Measurements from ENCODE around the gene CNTN6.

The CNTN6 gene

DNA sequence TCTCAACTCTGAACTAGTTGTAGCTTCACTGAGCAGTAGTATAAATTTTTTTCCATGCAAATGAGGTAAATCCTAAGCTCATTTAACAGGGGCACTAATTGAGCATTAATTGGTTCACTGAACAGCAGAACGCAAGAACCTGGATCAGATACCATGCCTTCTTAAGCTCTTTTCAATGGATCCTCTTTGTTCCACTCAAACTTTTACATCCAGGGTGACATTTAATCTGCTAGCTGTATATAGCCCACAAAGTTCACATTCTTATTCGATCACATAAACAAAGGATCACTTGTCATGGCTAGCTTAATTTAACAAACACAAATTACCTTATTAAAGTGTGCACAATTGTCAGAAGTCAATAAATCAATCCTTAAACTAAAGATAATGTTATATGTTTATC lies 281.6 kb downstream of the CNTN6 start:
- no peak overlapping the region for H4K91ac ChIP-seq (ENCODE audit: low read length)
- 96% methylated on average over 2 of the region's 2 CpGs for WGBS

DNA sequence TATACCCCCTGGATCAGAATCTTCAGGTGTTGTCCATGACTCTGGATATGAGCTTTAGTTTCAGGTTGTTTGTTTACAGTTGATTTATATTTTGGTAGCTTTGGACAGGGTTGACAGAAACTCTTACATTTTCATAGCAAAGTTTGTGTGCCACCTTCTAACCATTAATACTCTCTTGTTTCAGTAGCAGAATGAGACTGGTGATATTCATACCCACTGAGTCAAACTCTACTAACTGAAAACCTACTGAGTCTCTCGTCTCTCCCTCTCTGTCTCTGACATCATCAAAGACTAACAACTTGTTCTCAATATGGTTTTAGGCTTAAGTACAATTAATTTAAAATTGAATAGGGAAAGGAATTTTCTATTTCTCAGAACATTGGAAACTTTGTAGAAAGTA lies 282.3 kb downstream of the CNTN6 start:
- Histone ChIP-seq H3K4me2 (ENCODE audit: low read length, poor library complexity, severe bottlenecking) (no peak overlapping the region), H2AK5ac (ENCODE audit: low read length, severe bottlenecking) (no peak overlapping the region), H2BK15ac (ENCODE audit: low read depth, poor library complexity, severe bottlenecking) (no peak overlapping the region), H3K14ac (ENCODE audit: low read length in 2 of 2) (no peak overlapping the region), H2BK12ac (ENCODE audit: low read length in 2 of 2) (no peak overlapping the region), H3K27me3 (ENCODE audit: control insufficient read depth in 1 of 2, insufficient read depth in 1 of 2, low read length in 2 of 2) (no peaks in the 10 kb centered on the region), H4K8ac (ENCODE audit: low read length) (no peak overlapping the region), H2AFZ (ENCODE audit: low read depth, low read length) (no peak overlapping the region), H2BK120ac (ENCODE audit: low read depth, low read length) (no peak overlapping the region), H3K4me1 (ENCODE audit: control insufficient read depth, insufficient read depth, low read depth, low read length) (no peaks in the 10 kb centered on the region), H4K91ac (ENCODE audit: low read length) (no peak overlapping the region), H3K36me3 (ENCODE audit: control insufficient read depth in 1 of 2, insufficient read depth in 2 of 2, low read depth in 1 of 2, low read length in 2 of 2) (no peaks in the 10 kb centered on the region), H3K23ac (ENCODE audit: low read length in 2 of 2) (no peak overlapping the region), H3K9ac (ENCODE audit: low read length) (no peak overlapping the region), H3K27ac (ENCODE audit: low read length, poor library complexity, severe bottlenecking) (no peak overlapping the region), H2BK5ac (ENCODE audit: low read depth, low read length, poor library complexity, severe bottlenecking) (no peak overlapping the region), H3K79me1 (replicated peaks; ENCODE audit: low read length, poor library complexity, severe bottlenecking) (no peaks in the 10 kb centered on the region), H3K4me3 (ENCODE audit: insufficient read depth in 1 of 2, low read depth in 1 of 2, low read length in 2 of 2) (no peak overlapping the region), H3K4ac (ENCODE audit: low read depth in 1 of 2, low read length in 2 of 2) (no peak overlapping the region), H3K18ac (ENCODE audit: low read depth in 1 of 2, low read length in 2 of 2) (no peak overlapping the region), H3K9me3 (ENCODE audit: control insufficient read depth, low read length) (peaks cover 12% of the 10 kb centered on the region)
- no peak for DNase-seq
- no CpG with 5 or more reads among the region's 1 CpG for WGBS

More for the DNA sequence above, 281.6 kb downstream of the CNTN6 start:
- no peak overlapping the region for H2AFZ ChIP-seq (ENCODE audit: low read depth, low read length)
- no peak for DNase-seq
- no peaks in the 10 kb centered on the region for H3K79me1 ChIP-seq (replicated peaks; ENCODE audit: low read length, poor library complexity, severe bottlenecking)
- no peak overlapping the region for H3K4ac ChIP-seq (ENCODE audit: low read depth in 1 of 2, low read length in 2 of 2)
- no peaks in the 10 kb centered on the region for H3K27me3 ChIP-seq (ENCODE audit: control insufficient read depth in 1 of 2, insufficient read depth in 1 of 2, low read length in 2 of 2)
- no peak overlapping the region for H3K4me2 ChIP-seq (ENCODE audit: low read length, poor library complexity, severe bottlenecking)
- H3K9me3 ChIP-seq (ENCODE audit: control insufficient read depth, low read length) = peaks cover 12% of the 10 kb centered on the region
- H2AK5ac ChIP-seq (ENCODE audit: low read length, severe bottlenecking) = no peak overlapping the region
- no peak overlapping the region for H4K8ac ChIP-seq (ENCODE audit: low read length)
- H3K4me3 ChIP-seq (ENCODE audit: insufficient read depth in 1 of 2, low read depth in 1 of 2, low read length in 2 of 2) = no peak overlapping the region
- no peak overlapping the region for H3K18ac ChIP-seq (ENCODE audit: low read depth in 1 of 2, low read length in 2 of 2)
- H2BK15ac ChIP-seq (ENCODE audit: low read depth, poor library complexity, severe bottlenecking) = no peak overlapping the region
- H3K23ac ChIP-seq (ENCODE audit: low read length in 2 of 2) = no peak overlapping the region
- no peaks in the 10 kb centered on the region for H3K4me1 ChIP-seq (ENCODE audit: control insufficient read depth, insufficient read depth, low read depth, low read length)
- no peak overlapping the region for H2BK120ac ChIP-seq (ENCODE audit: low read depth, low read length)
- H3K36me3 ChIP-seq (ENCODE audit: control insufficient read depth in 1 of 2, insufficient read depth in 2 of 2, low read depth in 1 of 2, low read length in 2 of 2) = no peaks in the 10 kb centered on the region
- no peak overlapping the region for H3K9ac ChIP-seq (ENCODE audit: low read length)
- no peak overlapping the region for H3K27ac ChIP-seq (ENCODE audit: low read length, poor library complexity, severe bottlenecking)
- H2BK5ac ChIP-seq (ENCODE audit: low read depth, low read length, poor library complexity, severe bottlenecking) = no peak overlapping the region
- H2BK12ac ChIP-seq (ENCODE audit: low read length in 2 of 2) = no peak overlapping the region
- H3K14ac ChIP-seq (ENCODE audit: low read length in 2 of 2) = no peak overlapping the region

DNA sequence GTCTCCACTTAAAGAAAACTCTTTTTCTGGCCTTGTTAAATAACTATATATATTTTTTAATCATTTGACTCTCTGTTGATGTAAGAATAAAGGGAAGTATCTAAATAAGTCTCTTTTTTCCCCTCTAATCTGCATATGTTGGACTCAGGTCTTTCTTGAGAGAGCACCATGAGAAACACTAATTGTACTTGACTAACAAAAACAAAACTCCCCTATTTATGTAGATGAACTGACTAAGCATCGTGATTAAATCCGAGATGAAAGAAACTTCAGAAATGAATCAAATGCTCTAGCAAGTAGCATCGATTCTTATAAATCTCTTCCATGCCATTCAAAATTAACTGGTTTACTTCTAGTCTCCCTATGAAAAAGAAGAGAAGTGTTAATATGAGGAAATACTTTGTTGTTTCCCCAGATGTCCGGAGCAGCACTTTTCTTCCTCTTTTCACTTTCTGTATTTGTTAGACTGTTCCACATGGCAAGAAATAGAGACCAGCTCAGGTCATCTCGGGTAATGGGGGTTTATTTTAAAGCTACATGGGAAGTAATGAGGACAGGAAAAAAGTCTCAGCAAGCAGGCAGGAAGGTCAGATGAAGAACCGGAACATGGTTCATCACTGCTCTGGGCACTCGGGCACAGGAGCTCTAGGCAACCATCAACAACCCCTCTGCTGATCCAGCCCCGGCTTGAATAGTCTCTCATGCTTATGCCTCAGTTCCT lies 288.3 kb downstream of the CNTN6 start:
- Histone ChIP-seq H3K79me1 (replicated peaks; ENCODE audit: low read length, poor library complexity, severe bottlenecking) (no peaks in the 10 kb centered on the region), H2BK12ac (ENCODE audit: low read length in 2 of 2) (no peak overlapping the region), H3K23ac (ENCODE audit: low read length in 2 of 2) (no peak overlapping the region), H2BK120ac (ENCODE audit: low read depth, low read length) (no peak overlapping the region), H3K4ac (ENCODE audit: low read depth in 1 of 2, low read length in 2 of 2) (no peak overlapping the region), H3K14ac (ENCODE audit: low read length in 2 of 2) (no peak overlapping the region), H3K4me3 (ENCODE audit: insufficient read depth in 1 of 2, low read depth in 1 of 2, low read length in 2 of 2) (no peak overlapping the region), H3K9me3 (ENCODE audit: control insufficient read depth, low read length) (peaks cover 9% of the 10 kb centered on the region), H3K9ac (ENCODE audit: low read length) (no peak overlapping the region), H2AFZ (ENCODE audit: low read depth, low read length) (no peak overlapping the region), H2BK5ac (ENCODE audit: low read depth, low read length, poor library complexity, severe bottlenecking) (no peak overlapping the region), H4K91ac (ENCODE audit: low read length) (no peak overlapping the region), H3K18ac (ENCODE audit: low read depth in 1 of 2, low read length in 2 of 2) (no peak overlapping the region), H3K4me2 (ENCODE audit: low read length, poor library complexity, severe bottlenecking) (no peak overlapping the region), H3K27me3 (ENCODE audit: control insufficient read depth in 1 of 2, insufficient read depth in 1 of 2, low read length in 2 of 2) (no peaks in the 10 kb centered on the region), H3K36me3 (ENCODE audit: control insufficient read depth in 1 of 2, insufficient read depth in 2 of 2, low read depth in 1 of 2, low read length in 2 of 2) (no peaks in the 10 kb centered on the region), H4K8ac (ENCODE audit: low read length) (no peak overlapping the region), H3K27ac (ENCODE audit: low read length, poor library complexity, severe bottlenecking) (no peak overlapping the region), H2BK15ac (ENCODE audit: low read depth, poor library complexity, severe bottlenecking) (no peak overlapping the region), H3K4me1 (ENCODE audit: control insufficient read depth, insufficient read depth, low read depth, low read length) (no peaks in the 10 kb centered on the region), H2AK5ac (ENCODE audit: low read length, severe bottlenecking) (no peak overlapping the region)
- WGBS = 86% methylated on average over 7 of the region's 8 CpGs
- DNase-seq = no peak

DNA sequence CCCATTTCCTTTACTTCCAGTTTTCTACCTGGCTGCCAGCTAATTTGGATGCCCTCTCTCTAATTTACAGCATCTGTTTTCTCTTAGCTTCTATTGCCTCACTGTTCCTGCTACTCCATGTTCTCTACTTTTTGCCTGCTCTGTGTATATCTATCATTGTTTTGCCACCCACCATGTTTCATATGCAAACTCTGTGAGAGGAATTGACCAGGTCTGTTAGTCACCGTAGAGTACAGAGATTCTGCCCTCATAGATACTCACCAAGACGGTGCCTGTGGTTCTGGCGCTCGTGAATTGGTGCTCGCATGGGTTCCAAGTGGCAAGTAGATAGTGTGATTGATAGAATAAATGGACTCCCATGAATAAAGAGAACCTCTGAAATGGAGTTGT lies 288.8 kb downstream of the CNTN6 start:
- Histone ChIP-seq H3K4me1 (ENCODE audit: control insufficient read depth, insufficient read depth, low read depth, low read length) (no peaks in the 10 kb centered on the region), H3K4me2 (ENCODE audit: low read length, poor library complexity, severe bottlenecking) (no peak overlapping the region), H3K9ac (ENCODE audit: low read length) (no peak overlapping the region), H3K36me3 (ENCODE audit: control insufficient read depth in 1 of 2, insufficient read depth in 2 of 2, low read depth in 1 of 2, low read length in 2 of 2) (no peaks in the 10 kb centered on the region), H3K18ac (ENCODE audit: low read depth in 1 of 2, low read length in 2 of 2) (no peak overlapping the region), H2BK5ac (ENCODE audit: low read depth, low read length, poor library complexity, severe bottlenecking) (no peak overlapping the region), H2BK15ac (ENCODE audit: low read depth, poor library complexity, severe bottlenecking) (no peak overlapping the region), H2AK5ac (ENCODE audit: low read length, severe bottlenecking) (no peak overlapping the region), H3K4me3 (ENCODE audit: insufficient read depth in 1 of 2, low read depth in 1 of 2, low read length in 2 of 2) (no peak overlapping the region), H3K4ac (ENCODE audit: low read depth in 1 of 2, low read length in 2 of 2) (no peak overlapping the region), H2AFZ (ENCODE audit: low read depth, low read length) (no peak overlapping the region), H3K79me1 (replicated peaks; ENCODE audit: low read length, poor library complexity, severe bottlenecking) (no peaks in the 10 kb centered on the region), H2BK12ac (ENCODE audit: low read length in 2 of 2) (no peak overlapping the region), H3K27me3 (ENCODE audit: control insufficient read depth in 1 of 2, insufficient read depth in 1 of 2, low read length in 2 of 2) (no peaks in the 10 kb centered on the region), H3K14ac (ENCODE audit: low read length in 2 of 2) (no peak overlapping the region), H3K9me3 (ENCODE audit: control insufficient read depth, low read length) (peaks cover 9% of the 10 kb centered on the region), H4K8ac (ENCODE audit: low read length) (no peak overlapping the region), H3K27ac (ENCODE audit: low read length, poor library complexity, severe bottlenecking) (no peak overlapping the region), H4K91ac (ENCODE audit: low read length) (no peak overlapping the region), H2BK120ac (ENCODE audit: low read depth, low read length) (no peak overlapping the region), H3K23ac (ENCODE audit: low read length in 2 of 2) (no peak overlapping the region)
- DNase-seq = no peak
- WGBS = 68% methylated on average over 5 of the region's 5 CpGs
